Lung (tissue), 12 donors: ENCODE results near the gene LRRK1. TPM values are rescaled to one million over a fixed set of nuclear protein-coding genes. Genes with fewer than 3 reads are reported as not detected.

Experiments
- ATAC-seq: fragments of 200-7000 bp; cut with Tn5 transposase; one replicate; pipeline ENCODE4 v1.9.1; 2020; ENCODE audit warnings: moderate number of reproducible peaks; ENCODE audit not compliant: insufficient read depth, low FRiP score
- DNase-seq, 3 donors: peaks; one replicate each; pipeline ENCODE4 v3.0.0-alpha.2; 2013 to 2017
- H3K27ac ChIP-seq, 2 donors: one replicate each; pipeline ENCODE4 v1.5.1; 2013; ENCODE audit warnings: mild to moderate bottlenecking in 2 of 2, moderate library complexity in 2 of 2, control low read depth in 1 of 2, inconsistent platforms in 1 of 2, low read depth in 1 of 2, low read length in 1 of 2
- H3K27me3 ChIP-seq, 3 donors: one replicate each; pipeline ENCODE4 v1.5.1; 2013; ENCODE audit warnings: low read length in 2 of 3; ENCODE audit not compliant: control insufficient read depth in 3 of 3, insufficient read depth in 3 of 3
- H3K36me3 ChIP-seq, 4 donors: one replicate each; pipeline ENCODE4 v1.5.1; 2013; ENCODE audit warnings: low read length in 4 of 4, mild to moderate bottlenecking in 1 of 4, moderate library complexity in 1 of 4; ENCODE audit not compliant: control insufficient read depth in 4 of 4, insufficient read depth in 4 of 4
- H3K4me1 ChIP-seq, 5 donors: one replicate each; pipeline ENCODE4 v1.5.1; 2013; ENCODE audit warnings: low read length in 5 of 5, mild to moderate bottlenecking in 2 of 5, moderate library complexity in 1 of 5; ENCODE audit not compliant: control insufficient read depth in 5 of 5, insufficient read depth in 5 of 5
- H3K4me3 ChIP-seq: one replicate; pipeline ENCODE4 v1.5.1; 2013; ENCODE audit warnings: mild to moderate bottlenecking, control low read depth, moderate library complexity
- H3K9ac ChIP-seq, 2 donors: one replicate each; pipeline ENCODE4 v1.5.1; 2013; ENCODE audit warnings: low read length in 2 of 2, control low read depth in 1 of 2; ENCODE audit not compliant: insufficient read depth in 1 of 2
- H3K9me3 ChIP-seq, 4 donors: one replicate each; pipeline ENCODE4 v1.5.1; 2013; ENCODE audit warnings: low read length in 3 of 4, mild to moderate bottlenecking in 1 of 4, moderate library complexity in 1 of 4; ENCODE audit not compliant: control insufficient read depth in 4 of 4, insufficient read depth in 3 of 4
- CTCF ChIP-seq: IDR thresholded peaks from 2 replicates; pipeline ENCODE4 v1.5.1; 2012; ENCODE audit warnings: mild to moderate bottlenecking; ENCODE audit errors: control extremely low read depth, extremely low read depth
- WGBS, 2 donors: extraction: QIAGEN DNeasy Blood & Tissue Kit; methylation state at CpG; one replicate each; pipeline ENCODE4 v1.1.7; 2013; 5-methylcytosine and 5-hydroxymethylcytosine counted together
- polyA plus RNA-seq, 2 donors: library from polyadenylated mRNA; stranded (reverse); fragments of 200-250 nt; gene quantifications; one replicate each; pipeline ENCODE4 v1.2.1, GENCODE V29; 2013
- total RNA-seq, 2 donors: library from RNA; depleted of rRNA in 1 of 2; stranded (reverse); fragments of >200 nt in 1 of 2; gene quantifications; one replicate each; pipeline ENCODE4 v1.2.1, GENCODE V29; 2014 to 2021
- donor health status: control.
- donor health status: control.
- donor health status: Bipolar disorder and iron deficiency.
- donor health status: healthy.
- donor health status: DM: yes; HTN: yes; CAD: no.

The LRRK1 gene
- total and polyA plus RNA-seq, 4 donors: 5.7 to 22.9 (median 9.7) TPM

- DNase-seq: no peak
- H3K9ac ChIP-seq: no peak overlapping the region
- H3K36me3 ChIP-seq: no peaks in the 10 kb centered on the region
- H3K27ac ChIP-seq: no peak overlapping the region
- H3K4me1 ChIP-seq: peaks cover 0 to 6% (median 0%) of the 10 kb centered on the region in 5 donors
- TF ChIP-seq CTCF: no peak
- H3K9me3 ChIP-seq: no peaks in the 10 kb centered on the region
- WGBS, 2 donors: 91 to 94% methylated on average over 3 of the region's 3 CpGs
- peaks cover 0 to 2% (median 0%) of the 10 kb centered on the region in 3 donors for H3K27me3 ChIP-seq
- ATAC-seq: no peak
- no peak overlapping the region for H3K4me3 ChIP-seq
Measured at GRCh38 chr15:100948430-100948762, 29.2 kb downstream of the LRRK1 start.

- Histone ChIP-seq H3K4me3 (no peak overlapping the region), H3K9ac (no peak overlapping the region), H3K36me3 (no peaks in the 10 kb centered on the region), H3K27ac (no peak overlapping the region), H3K4me1 (peaks cover 0 to 5% (median 0%) of the 10 kb centered on the region in 5 donors), H3K27me3 (peaks cover 0 to 2% (median 0%) of the 10 kb centered on the region in 3 donors), H3K9me3 (no peaks in the 10 kb centered on the region)
- TF ChIP-seq CTCF: no peak
- WGBS, 2 donors: 92 to 100% methylated on average over 1 of the region's 1 CpG
- no peak for DNase-seq
- ATAC-seq: no peak
Measured at GRCh38 chr15:100949691-100950090, 30.5 kb downstream of the LRRK1 start.

GRCh38 chr15:100951965-100952364 lies 32.8 kb downstream of the LRRK1 start:
- ATAC-seq: no peak

More at GRCh38 chr15:100951965-100952364, 32.8 kb downstream of the LRRK1 start:
- no peaks in the 10 kb centered on the region for H3K36me3 ChIP-seq
- H3K9me3 ChIP-seq: no peaks in the 10 kb centered on the region
- WGBS, 2 donors: 49 to 77% methylated on average over 5 of the region's 5 CpGs
- no peak overlapping the region for H3K9ac ChIP-seq
- no peak for DNase-seq
- peaks cover 0 to 2% (median 0%) of the 10 kb centered on the region in 3 donors for H3K27me3 ChIP-seq
- TF ChIP-seq CTCF: no peak
- H3K4me3 ChIP-seq: no peak overlapping the region
- no peaks in the 10 kb centered on the region for H3K4me1 ChIP-seq
- no peak overlapping the region for H3K27ac ChIP-seq
